IMR-90 (cell line): ENCODE results near the gene KIAA1328. TPM values are rescaled to one million over a fixed set of nuclear protein-coding genes. Genes with fewer than 3 reads are reported as not detected.

Experiments
- ATAC-seq: fragments of 200-7000 bp; cut with Tn5 transposase; 2 replicates; pipeline ENCODE4 v1.9.1; 2020; ENCODE audit warnings: low read depth, mild to moderate bottlenecking, moderate library complexity
- BruUV-seq: library from RNA; stranded (reverse); fragments of 400-500 nt; replicated peaks from 2 replicates; lab custom pipeline; 2021; lab: Mats Ljungman, UMichigan
- CTCF ChIA-PET: fragments of 300-600 bp; formaldehyde crosslinking; extraction: SDS; loops from one replicate; lab custom pipeline; 2021; ENCODE audit warnings: antibody characterized with exemption; lab: Yijun Ruan, JAX
- POLR2A ChIA-PET: fragments of 300-600 bp; sonication (Branson Sonifier 250); formaldehyde crosslinking; loops from one replicate; lab custom pipeline; 2022; ENCODE audit warnings: antibody characterized with exemption; ENCODE audit not compliant: unreplicated experiment; lab: Charles Lee
- DNase-seq: peaks from one replicate; pipeline ENCODE4 v3.0.0; 2013
- H2AFZ ChIP-seq: replicated peaks from 2 replicates; pipeline ENCODE3; 2013; ENCODE audit warnings: low read length, mild to moderate bottlenecking; ENCODE audit not compliant: poor library complexity
- H2AK5ac ChIP-seq: 2 replicates; pipeline ENCODE4 v1.6.1; 2013; ENCODE audit warnings: low read depth, low read length, inconsistent platforms
- H2AK9ac ChIP-seq: replicated peaks from 2 replicates; pipeline ENCODE3; 2013; ENCODE audit warnings: mild to moderate bottlenecking, low read depth, low read length, moderate library complexity; ENCODE audit not compliant: poor library complexity
- H2BK120ac ChIP-seq: 2 replicates; pipeline ENCODE4 v1.6.1; 2013; ENCODE audit warnings: low read depth, low read length, inconsistent platforms
- H2BK15ac ChIP-seq: 3 replicates; pipeline ENCODE4 v1.6.1; 2013; ENCODE audit warnings: low read depth, low read length, inconsistent platforms
- H2BK20ac ChIP-seq: 2 replicates; pipeline ENCODE4 v1.6.1; 2013; ENCODE audit warnings: low read depth, mild to moderate bottlenecking, inconsistent platforms, low read length, moderate library complexity
- H2BK5ac ChIP-seq: 2 replicates; pipeline ENCODE4 v1.6.1; 2013; ENCODE audit warnings: mild to moderate bottlenecking, low read depth, low read length, inconsistent platforms; ENCODE audit not compliant: poor library complexity, severe bottlenecking
- H3K14ac ChIP-seq: replicated peaks from 2 replicates; pipeline ENCODE4 v1.6.1; 2013; ENCODE audit warnings: low read depth, low read length, inconsistent platforms
- H3K18ac ChIP-seq: 2 replicates; pipeline ENCODE4 v1.6.1; 2013; ENCODE audit warnings: low read depth, low read length, control low read depth
- H3K23ac ChIP-seq: 2 replicates; pipeline ENCODE4 v1.6.1; 2013; ENCODE audit warnings: low read depth, low read length, inconsistent platforms
- H3K27ac ChIP-seq: 2 replicates; pipeline ENCODE4 v1.5.1; 2013; ENCODE audit warnings: mild to moderate bottlenecking, control low read depth, low read length; ENCODE audit not compliant: insufficient read depth
- H3K27me3 ChIP-seq: 2 replicates; pipeline ENCODE4 v1.6.1; 2013; ENCODE audit warnings: low read length; ENCODE audit not compliant: control insufficient read depth, insufficient read depth
- H3K36me3 ChIP-seq: 2 replicates; pipeline ENCODE4 v1.6.1; 2013; ENCODE audit warnings: low read length, mixed read lengths; ENCODE audit not compliant: control insufficient read depth, insufficient read depth
- H3K4ac ChIP-seq: 2 replicates; pipeline ENCODE4 v1.6.1; 2013; ENCODE audit warnings: low read depth, low read length, inconsistent platforms
- H3K4me1 ChIP-seq: 2 replicates; pipeline ENCODE4 v1.6.1; 2013; ENCODE audit warnings: low read length, mixed read lengths; ENCODE audit not compliant: control insufficient read depth, insufficient read depth
- H3K4me2 ChIP-seq: 2 replicates; pipeline ENCODE4 v1.6.1; 2013; ENCODE audit warnings: low read depth, mild to moderate bottlenecking, control low read depth, low read length, moderate library complexity
- H3K4me3 ChIP-seq: 2 replicates; pipeline ENCODE4 v1.5.1; 2013; ENCODE audit warnings: low read depth, mild to moderate bottlenecking, control low read depth, low read length, moderate library complexity; ENCODE audit not compliant: insufficient read depth
- H3K56ac ChIP-seq: 2 replicates; pipeline ENCODE4 v1.6.1; 2013; ENCODE audit warnings: low read length, inconsistent platforms; ENCODE audit not compliant: insufficient read depth; ENCODE audit errors: extremely low read depth
- H3K79me1 ChIP-seq, 2 experiments: 2 replicates each; pipeline ENCODE4 v1.6.1; 2013; ENCODE audit warnings: low read length in 2 of 2, inconsistent platforms in 1 of 2, low read depth in 1 of 2
- H3K9ac ChIP-seq: 2 replicates; pipeline ENCODE4 v1.6.1; 2013; ENCODE audit warnings: low read depth, low read length, control low read depth
- H3K9me1 ChIP-seq: 2 replicates; pipeline ENCODE4 v1.6.1; 2013; ENCODE audit warnings: low read length, inconsistent platforms; ENCODE audit not compliant: insufficient read depth
- H3K9me3 ChIP-seq: 2 replicates; pipeline ENCODE4 v1.6.1; 2013; ENCODE audit warnings: low read length; ENCODE audit not compliant: control insufficient read depth, insufficient read depth
- H4K20me1 ChIP-seq: 2 replicates; pipeline ENCODE4 v1.6.1; 2013; ENCODE audit warnings: low read length, inconsistent platforms; ENCODE audit not compliant: insufficient read depth
- H4K5ac ChIP-seq: 2 replicates; pipeline ENCODE4 v1.6.1; 2013; ENCODE audit warnings: mild to moderate bottlenecking, low read depth, low read length, control low read depth
- H4K8ac ChIP-seq, 2 experiments: 2 replicates each; pipeline ENCODE4 v1.6.1; 2013; ENCODE audit warnings: low read depth in 2 of 2, low read length in 2 of 2, control low read depth in 1 of 2, inconsistent platforms in 1 of 2
- H4K91ac ChIP-seq: 2 replicates; pipeline ENCODE4 v1.6.1; 2013; ENCODE audit warnings: low read depth, low read length, inconsistent platforms; ENCODE audit not compliant: insufficient read depth
- BHLHE40 ChIP-seq: fragments of 150-350 bp; IDR thresholded peaks from 2 replicates; pipeline ENCODE4 v1.6.1; 2016; ENCODE audit warnings: mild to moderate bottlenecking, low read depth, low read length
- CEBPB ChIP-seq: IDR thresholded peaks from 2 replicates; pipeline ENCODE4 v1.6.1; 2012; ENCODE audit warnings: low read depth, low read length, improper control_type of control experiment
- CHD1 ChIP-seq: IDR thresholded peaks from 2 replicates; pipeline ENCODE4 v1.6.1; 2012; ENCODE audit warnings: low read depth, low read length, improper control_type of control experiment
- FOS ChIP-seq: fragments of 150-350 bp; IDR thresholded peaks from 2 replicates; pipeline ENCODE4 v1.6.1; 2016; ENCODE audit warnings: low read depth, low read length
- MAFK ChIP-seq: IDR thresholded peaks from 2 replicates; pipeline ENCODE4 v1.6.1; 2012; ENCODE audit warnings: low read depth, low read length, improper control_type of control experiment
- MAZ ChIP-seq: IDR thresholded peaks from 2 replicates; pipeline ENCODE4 v1.6.1; 2012; ENCODE audit warnings: low read depth, mild to moderate bottlenecking, low read length, improper control_type of control experiment, moderate library complexity, borderline replicate concordance
- MXI1 ChIP-seq: IDR thresholded peaks from 2 replicates; pipeline ENCODE4 v1.6.1; 2012; ENCODE audit warnings: low read depth, mild to moderate bottlenecking, low read length, moderate library complexity, borderline replicate concordance
- NFE2L2 ChIP-seq: fragments of 150-350 bp; IDR thresholded peaks from 2 replicates; pipeline ENCODE4 v1.6.1; 2016; ENCODE audit warnings: low read depth, mild to moderate bottlenecking, low read length
- POLR2A ChIP-seq: IDR thresholded peaks from 2 replicates; pipeline ENCODE4 v1.6.1; 2012; ENCODE audit warnings: mild to moderate bottlenecking, low read depth, low read length
- RAD21 ChIP-seq: IDR thresholded peaks from 2 replicates; pipeline ENCODE4 v1.6.1; 2012; ENCODE audit warnings: low read length, improper control_type of control experiment
- RCOR1 ChIP-seq: IDR thresholded peaks from 2 replicates; pipeline ENCODE4 v1.6.1; 2012; ENCODE audit warnings: mild to moderate bottlenecking, low read length, improper control_type of control experiment; ENCODE audit not compliant: insufficient replicate concordance
- RFX5 ChIP-seq: IDR thresholded peaks from 2 replicates; pipeline ENCODE4 v1.8.0; 2012; ENCODE audit warnings: low read depth, mild to moderate bottlenecking, low read length, moderate library complexity
- SMC3 ChIP-seq: fragments of 150-350 bp; IDR thresholded peaks from 2 replicates; pipeline ENCODE4 v1.6.1; 2016; ENCODE audit warnings: low read depth, mild to moderate bottlenecking, antibody characterized with exemption, low read length, moderate library complexity
- WGBS, 2 experiments: methylation state at CpG; one replicate each; pipeline versions ENCODE4 v1.1.5 to v1.1.7; 2013; ENCODE audit warnings: missing lambda C conversion rate in 2 of 2; ENCODE audit not compliant: insufficient read length in 1 of 2; ENCODE audit errors: extremely low coverage in 2 of 2; 5-methylcytosine and 5-hydroxymethylcytosine counted together
- dilution Hi-C: fragments of 300-500 bp; cut with HindIII; formaldehyde crosslinking; loops from one replicate; pipeline ENCODE4 v1.14.3; 2018; ENCODE audit warnings: low sequenced_read_pairs; ENCODE audit not compliant: unreplicated experiment
- in situ Hi-C: fragments of 300-500 bp; cut with MboI; formaldehyde crosslinking; loops from 3 replicates; pipeline ENCODE4 v1.14.3; 2019; ENCODE audit warnings: low sequenced_read_pairs, inconsistent platforms, mixed read lengths
- intact Hi-C: fragments of 100-400 bp; cut with micrococcal nuclease; formaldehyde crosslinking; loops from 2 replicates; pipeline ENCODE4 v1.10.0; 2022
- polyA plus RNA-seq, 3 experiments: library from polyadenylated mRNA; depleted of rRNA; stranded (reverse); fragments of >200 nt; gene quantifications; 2 replicates each; pipeline ENCODE4 v1.2.3, GENCODE V29; 2012; ENCODE audit warnings: low replicate concordance in 1 of 3
- total RNA-seq: library from RNA; depleted of rRNA; stranded (reverse); fragments of >200 nt; gene quantifications from 2 replicates; pipeline ENCODE4 v1.2.3, GENCODE V29; 2012
- TF ChIP-seq, protein P1 (sequence below): fragments of 150-350 bp; IDR thresholded peaks from 2 replicates; pipeline ENCODE4 v1.6.1; 2017; ENCODE audit warnings: mild to moderate bottlenecking, antibody characterized with exemption, low read length, low read depth
- TF ChIP-seq, protein P2 (sequence below): conservative IDR thresholded peaks from 2 replicates; pipeline ENCODE4 v1.5.1; 2012; ENCODE audit warnings: mild to moderate bottlenecking, low read depth, low read length, improper control_type of control experiment
- TF ChIP-seq, protein P3 (sequence below): fragments of 150-350 bp; IDR thresholded peaks from 2 replicates; pipeline ENCODE4 v1.6.1; 2016; ENCODE audit warnings: low read depth, mild to moderate bottlenecking, low read length, moderate library complexity, borderline replicate concordance

The KIAA1328 gene
- total and polyA plus RNA-seq, 2 of the 4 experiments (the other 2 are of a cell fraction): 2.4 to 7.0 TPM

DNA sequence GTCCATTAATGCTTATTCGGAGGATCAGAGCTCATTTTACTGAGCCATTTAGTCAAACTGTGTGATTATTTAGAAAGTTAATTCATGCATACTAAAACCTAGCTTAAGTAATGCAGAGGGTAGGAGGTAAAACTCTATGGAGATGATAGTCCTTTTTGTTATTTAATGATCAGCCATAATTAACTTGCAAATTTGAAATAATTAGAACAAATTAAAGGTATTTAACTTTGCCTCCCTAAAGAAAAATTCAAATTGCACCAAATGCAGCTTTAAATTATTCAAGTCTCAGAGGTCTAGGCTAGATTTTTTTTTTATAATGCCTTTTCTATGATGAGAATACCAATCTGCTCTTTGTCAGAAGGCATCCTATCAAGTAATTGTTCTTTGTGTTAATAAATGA lies 310.9 kb downstream of the KIAA1328 start:
- H3K4me2 ChIP-seq: no peak overlapping the region
- H4K5ac ChIP-seq: no peak overlapping the region
- intact Hi-C loops (no loop called here), in situ Hi-C loops (no loop called here), dilution Hi-C loops (no loop called here)
- no peak overlapping the region for H2BK120ac ChIP-seq
- H2AFZ ChIP-seq: no peak overlapping the region
- no peaks in the 10 kb centered on the region for H3K27me3 ChIP-seq
- no peak overlapping the region for H3K23ac ChIP-seq
- no peak overlapping the region for H3K56ac ChIP-seq
- CTCF ChIA-PET: no interaction called here
- DNase-seq: no peak
- no peak overlapping the region for H3K18ac ChIP-seq
- no peak overlapping the region for H4K8ac ChIP-seq
- H3K14ac ChIP-seq: no peak overlapping the region
- H2AK5ac ChIP-seq: no peak overlapping the region
- no peak overlapping the region for H3K4ac ChIP-seq
- no peak overlapping the region for H4K91ac ChIP-seq
- BruUV-seq: no TSS peak
- no peak overlapping the region for H3K27ac ChIP-seq
- no peak overlapping the region for H2BK20ac ChIP-seq
- no peaks in the 10 kb centered on the region for H3K9me1 ChIP-seq
- no peaks in the 10 kb centered on the region for H3K36me3 ChIP-seq
- H4K20me1 ChIP-seq: no peaks in the 10 kb centered on the region
- H3K9ac ChIP-seq: no peak overlapping the region
- H3K4me1 ChIP-seq: no peaks in the 10 kb centered on the region
- H3K4me3 ChIP-seq: no peak overlapping the region
- H3K79me1 ChIP-seq: no peaks in the 10 kb centered on the region
- POLR2A ChIA-PET: no interaction called here
- H2AK9ac ChIP-seq: no peak overlapping the region
- no CpG with 5 or more reads among the region's 1 CpG for WGBS, 2 experiments
- no peak for ATAC-seq
- no peaks in the 10 kb centered on the region for H3K9me3 ChIP-seq
- H2BK5ac ChIP-seq: no peak overlapping the region
- TF ChIP-seq POLR2A: no peak
- TF ChIP-seq RAD21: no peak
- TF ChIP-seq RCOR1: no peak
- no peak for TF ChIP-seq MXI1
- TF ChIP-seq, protein P1, sequence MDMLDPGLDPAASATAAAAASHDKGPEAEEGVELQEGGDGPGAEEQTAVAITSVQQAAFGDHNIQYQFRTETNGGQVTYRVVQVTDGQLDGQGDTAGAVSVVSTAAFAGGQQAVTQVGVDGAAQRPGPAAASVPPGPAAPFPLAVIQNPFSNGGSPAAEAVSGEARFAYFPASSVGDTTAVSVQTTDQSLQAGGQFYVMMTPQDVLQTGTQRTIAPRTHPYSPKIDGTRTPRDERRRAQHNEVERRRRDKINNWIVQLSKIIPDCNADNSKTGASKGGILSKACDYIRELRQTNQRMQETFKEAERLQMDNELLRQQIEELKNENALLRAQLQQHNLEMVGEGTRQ: no peak
- TF ChIP-seq FOS: no peak
- no peak for TF ChIP-seq RFX5
- no peak for TF ChIP-seq CHD1
- TF ChIP-seq CEBPB: no peak
- no peak for TF ChIP-seq NFE2L2
- no peak for TF ChIP-seq BHLHE40
- TF ChIP-seq MAZ: no peak
- TF ChIP-seq, protein P2, sequence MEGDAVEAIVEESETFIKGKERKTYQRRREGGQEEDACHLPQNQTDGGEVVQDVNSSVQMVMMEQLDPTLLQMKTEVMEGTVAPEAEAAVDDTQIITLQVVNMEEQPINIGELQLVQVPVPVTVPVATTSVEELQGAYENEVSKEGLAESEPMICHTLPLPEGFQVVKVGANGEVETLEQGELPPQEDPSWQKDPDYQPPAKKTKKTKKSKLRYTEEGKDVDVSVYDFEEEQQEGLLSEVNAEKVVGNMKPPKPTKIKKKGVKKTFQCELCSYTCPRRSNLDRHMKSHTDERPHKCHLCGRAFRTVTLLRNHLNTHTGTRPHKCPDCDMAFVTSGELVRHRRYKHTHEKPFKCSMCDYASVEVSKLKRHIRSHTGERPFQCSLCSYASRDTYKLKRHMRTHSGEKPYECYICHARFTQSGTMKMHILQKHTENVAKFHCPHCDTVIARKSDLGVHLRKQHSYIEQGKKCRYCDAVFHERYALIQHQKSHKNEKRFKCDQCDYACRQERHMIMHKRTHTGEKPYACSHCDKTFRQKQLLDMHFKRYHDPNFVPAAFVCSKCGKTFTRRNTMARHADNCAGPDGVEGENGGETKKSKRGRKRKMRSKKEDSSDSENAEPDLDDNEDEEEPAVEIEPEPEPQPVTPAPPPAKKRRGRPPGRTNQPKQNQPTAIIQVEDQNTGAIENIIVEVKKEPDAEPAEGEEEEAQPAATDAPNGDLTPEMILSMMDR: no peak
- TF ChIP-seq MAFK: no peak
- no peak for TF ChIP-seq SMC3
- TF ChIP-seq, protein P3, sequence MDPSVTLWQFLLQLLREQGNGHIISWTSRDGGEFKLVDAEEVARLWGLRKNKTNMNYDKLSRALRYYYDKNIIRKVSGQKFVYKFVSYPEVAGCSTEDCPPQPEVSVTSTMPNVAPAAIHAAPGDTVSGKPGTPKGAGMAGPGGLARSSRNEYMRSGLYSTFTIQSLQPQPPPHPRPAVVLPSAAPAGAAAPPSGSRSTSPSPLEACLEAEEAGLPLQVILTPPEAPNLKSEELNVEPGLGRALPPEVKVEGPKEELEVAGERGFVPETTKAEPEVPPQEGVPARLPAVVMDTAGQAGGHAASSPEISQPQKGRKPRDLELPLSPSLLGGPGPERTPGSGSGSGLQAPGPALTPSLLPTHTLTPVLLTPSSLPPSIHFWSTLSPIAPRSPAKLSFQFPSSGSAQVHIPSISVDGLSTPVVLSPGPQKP: no peak
- no peak overlapping the region for H2BK15ac ChIP-seq
